HG02759 (cell line): ENCODE results near the gene GRID1.

Source experiments
- ATAC-seq: cut with Tn5 transposase; IDR thresholded peaks from one replicate; pipeline ENCODE4 v1.9.1; 2021; ENCODE audit warnings: mild to moderate bottlenecking, moderate library complexity; ENCODE audit not compliant: unreplicated experiment

Gene GRID1

DNA sequence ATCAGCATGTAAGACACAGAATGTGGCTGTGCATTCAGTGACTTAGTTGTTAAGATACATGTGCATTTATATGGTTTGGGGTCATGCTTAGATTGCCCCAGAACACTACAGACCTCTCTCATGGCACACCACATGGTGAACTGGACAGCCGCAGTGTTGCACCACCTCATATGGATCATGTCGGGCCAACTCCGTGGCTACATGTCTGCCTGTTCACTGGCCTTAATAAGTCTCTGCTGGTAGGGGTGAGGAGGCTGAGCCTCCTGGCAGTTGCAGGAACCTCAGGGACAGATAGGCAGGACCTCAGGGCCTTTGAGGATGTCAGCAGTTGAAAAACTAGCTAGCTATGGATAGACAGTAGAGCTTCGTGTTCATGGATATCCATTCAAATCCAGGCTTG is 751.0 kb downstream of the GRID1 start:
- no peak for ATAC-seq

DNA sequence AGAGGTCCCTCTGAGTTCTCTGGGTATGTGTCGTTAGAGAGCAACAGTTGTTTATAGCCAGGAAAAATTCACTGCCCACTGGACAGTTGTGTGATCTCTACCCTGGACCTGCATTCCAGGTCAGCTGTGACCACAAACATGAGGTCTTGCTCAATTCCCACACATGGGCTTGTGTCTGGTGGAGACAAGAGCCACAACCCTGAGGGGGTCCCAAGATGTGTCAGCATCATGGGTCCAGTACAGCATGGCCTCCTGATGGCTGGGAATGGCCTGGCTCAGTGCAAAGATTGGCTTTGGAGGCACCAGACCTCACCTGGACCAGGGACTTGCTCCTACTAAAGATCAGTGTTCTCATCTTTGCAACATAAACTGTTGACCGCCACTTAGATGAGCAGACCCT is 751.6 kb downstream of the GRID1 start:
- no peak for ATAC-seq

DNA sequence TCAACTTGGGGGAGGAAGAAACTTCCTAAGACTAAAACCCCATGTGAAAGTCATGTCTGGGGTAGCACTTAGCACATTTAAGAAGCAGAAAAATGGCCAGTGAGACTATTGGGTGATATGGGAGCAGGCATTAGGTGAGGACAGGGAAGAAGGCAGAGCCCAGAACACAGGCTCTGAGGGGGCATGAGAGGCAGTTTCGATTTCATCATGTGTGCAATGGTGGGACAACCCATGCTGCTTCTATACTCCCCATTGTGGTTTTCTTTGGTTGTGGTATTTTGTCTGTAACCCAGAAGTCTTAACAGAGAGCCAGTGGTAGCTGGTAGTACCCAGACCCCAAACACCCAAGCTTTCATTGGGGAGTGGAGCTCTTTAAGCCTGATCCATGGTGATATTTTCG is 752.0 kb downstream of the GRID1 start:
- ATAC-seq: no peak

DNA sequence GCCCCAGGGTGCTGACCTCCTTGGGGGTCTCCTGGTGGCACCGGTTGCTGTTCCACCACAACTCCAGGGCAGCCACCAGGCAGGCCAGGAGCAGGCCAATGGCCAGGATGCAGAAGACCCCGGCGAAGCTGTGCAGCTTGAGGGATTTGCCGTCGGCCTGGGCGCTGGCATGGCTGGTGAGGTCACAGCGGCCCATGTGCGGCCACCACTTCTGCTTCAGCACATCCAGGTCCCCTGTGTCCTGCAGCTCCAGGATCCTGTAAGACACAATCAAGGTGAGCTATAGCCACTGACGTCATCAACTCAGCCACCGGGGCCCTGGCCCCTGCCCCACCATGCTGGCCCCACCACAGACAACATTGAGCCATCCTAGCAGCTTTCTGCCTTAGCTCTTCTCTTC is 753.2 kb downstream of the GRID1 start:
- no peak for ATAC-seq

DNA sequence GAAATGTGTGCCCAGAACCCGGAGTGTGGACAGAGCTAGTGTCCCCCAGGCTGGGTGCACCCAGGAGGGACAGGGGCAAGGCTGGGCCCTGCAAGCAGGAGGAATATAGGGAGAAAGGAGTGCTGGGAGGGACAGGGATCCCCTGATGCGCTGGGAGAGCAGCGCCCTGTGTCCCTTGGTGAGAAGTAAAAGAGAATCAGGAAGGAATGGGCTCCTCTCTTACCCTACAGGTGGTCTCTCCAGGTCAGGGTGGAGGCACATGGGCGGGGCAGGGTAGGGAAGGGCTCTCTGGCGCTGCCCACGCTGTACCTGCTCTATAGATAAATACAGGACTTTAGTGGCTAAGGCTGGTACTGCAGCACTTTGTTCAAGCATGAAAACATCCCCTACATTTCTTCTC is 753.8 kb downstream of the GRID1 start:
- ATAC-seq: peak; percentile 57

DNA sequence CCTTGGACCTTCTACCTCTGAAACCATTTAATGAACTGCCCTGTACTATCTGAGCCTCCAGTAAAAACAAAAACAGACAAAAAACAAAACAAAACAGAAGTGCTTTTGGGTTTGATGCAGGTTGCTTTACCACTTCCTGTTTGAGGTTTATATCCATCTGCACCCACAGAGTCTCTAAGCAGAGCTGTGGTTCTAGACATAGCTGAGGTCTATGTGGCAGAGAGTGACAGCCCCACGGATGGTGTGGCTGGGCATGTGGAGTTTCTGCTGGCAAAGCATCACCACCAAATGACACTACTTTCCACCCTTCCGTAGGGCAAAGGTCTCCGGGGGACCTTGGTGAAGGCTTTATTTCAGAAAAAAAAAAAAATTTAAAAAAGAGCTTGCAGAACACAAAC is 754.2 kb downstream of the GRID1 start:
- peak; percentile 85 for ATAC-seq

DNA sequence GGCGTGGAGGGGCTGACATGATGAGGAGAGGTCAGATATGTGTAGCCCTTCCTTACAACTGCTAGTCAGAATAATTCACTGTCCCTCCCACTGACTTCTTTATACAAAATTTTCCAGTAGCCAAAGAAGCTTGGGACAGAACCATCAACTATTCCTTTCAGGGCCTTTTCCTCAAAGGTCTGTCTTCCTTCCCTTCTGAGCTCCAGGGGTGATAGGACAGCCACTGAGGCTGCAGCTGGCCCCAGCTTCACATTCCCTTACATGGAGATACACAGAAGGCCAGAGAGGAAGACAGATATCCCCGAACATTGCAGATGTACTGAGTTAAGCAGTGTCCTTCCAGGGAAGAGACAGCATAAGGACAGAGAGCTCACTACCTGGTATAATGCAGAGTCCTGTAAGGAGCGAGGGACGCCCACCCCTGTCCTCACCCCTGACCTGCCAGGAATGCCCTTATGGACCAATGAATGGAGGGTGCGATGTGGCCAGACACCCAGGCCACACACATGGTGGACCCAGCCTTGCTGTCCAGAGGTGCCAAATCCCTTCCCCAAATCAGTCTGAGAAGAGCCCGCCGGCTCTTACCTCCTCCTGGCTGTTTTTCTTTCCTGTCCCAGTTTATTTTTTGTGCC is 754.7 kb downstream of the GRID1 start:
- peak; percentile 8 for ATAC-seq

DNA sequence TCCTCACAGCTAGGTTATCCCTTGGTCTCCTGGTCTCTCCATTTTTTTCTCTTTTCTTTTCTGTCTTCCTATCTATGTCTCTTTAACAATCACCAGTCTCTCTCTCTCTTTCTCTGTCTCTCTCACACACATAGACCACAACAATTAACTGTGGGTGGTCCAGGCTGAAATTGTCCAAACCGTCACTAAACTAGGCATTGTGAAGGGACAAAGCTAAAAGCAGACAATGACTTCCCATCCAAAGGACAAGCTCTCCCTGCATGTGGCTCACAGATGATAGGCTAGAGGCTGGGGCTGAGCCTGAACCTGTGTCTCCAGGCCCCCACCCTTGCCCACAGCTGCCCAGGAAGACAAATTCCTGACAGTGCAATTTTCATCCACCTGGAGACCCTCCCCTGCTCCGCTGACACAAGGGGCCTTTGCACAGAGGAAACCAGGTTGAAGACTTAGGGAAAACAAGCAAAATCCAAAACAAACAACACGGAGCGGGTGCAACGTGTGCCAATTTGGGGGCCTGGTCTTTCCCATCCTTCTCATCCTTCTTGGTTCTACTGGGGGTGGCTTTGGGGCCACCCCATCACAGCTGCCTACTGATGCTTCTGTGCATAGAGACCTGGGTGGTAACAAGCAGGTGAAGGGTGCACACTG is 755.4 kb downstream of the GRID1 start:
- no peak for ATAC-seq

DNA sequence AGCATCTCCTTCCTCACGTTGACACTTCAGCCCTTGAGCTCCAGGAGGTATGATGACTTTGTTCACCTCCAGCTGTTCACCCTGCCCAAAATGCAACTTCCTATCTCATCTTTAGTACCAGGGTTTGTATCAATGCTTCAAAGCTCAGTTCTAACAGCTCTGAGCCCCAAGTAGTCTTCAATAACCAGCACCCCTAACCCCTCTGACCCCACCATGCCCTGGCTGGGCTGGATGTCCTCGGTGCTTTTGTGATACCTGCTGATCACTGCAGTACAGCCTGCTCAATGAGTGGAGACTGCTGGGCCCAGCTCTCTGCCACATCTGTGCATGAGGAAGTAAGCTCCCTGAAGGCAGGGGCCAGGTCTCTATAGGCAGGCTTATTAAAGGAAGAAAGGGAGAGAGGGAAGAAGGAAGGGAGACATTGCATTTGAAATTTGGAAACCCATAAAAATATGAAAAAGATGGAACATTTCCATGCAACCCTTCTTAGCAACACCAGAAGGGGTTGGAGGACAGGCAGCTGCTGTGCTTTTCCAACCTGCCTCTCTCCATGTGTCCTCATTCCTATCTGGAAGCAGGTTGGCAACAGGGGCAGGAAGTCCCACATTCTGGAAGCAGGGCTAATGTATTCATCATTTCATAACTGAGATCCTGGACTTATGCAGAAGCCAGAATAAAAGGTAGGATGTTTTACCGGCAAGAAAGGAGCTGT is 756.1 kb downstream of the GRID1 start:
- no peak for ATAC-seq

DNA sequence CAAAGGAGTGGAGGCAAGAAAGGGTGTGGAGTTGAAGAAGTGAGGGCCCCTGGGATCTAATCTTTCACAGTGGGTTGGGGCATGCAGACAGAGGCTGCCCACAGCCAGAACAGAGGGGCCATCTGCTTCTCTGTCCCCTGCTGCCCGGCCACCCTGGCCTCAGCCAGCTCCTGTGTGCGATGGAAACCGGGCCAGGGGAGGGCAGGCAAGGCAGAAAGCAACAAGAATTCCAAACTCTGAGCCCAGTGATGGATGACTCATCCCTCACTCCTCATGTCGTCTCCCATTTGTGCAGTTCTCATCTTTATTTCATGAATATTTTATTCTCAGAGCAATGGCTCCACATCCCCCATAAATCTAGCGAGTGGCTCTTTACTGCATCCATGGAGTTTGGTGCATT is 757.1 kb downstream of the GRID1 start:
- no peak for ATAC-seq

DNA sequence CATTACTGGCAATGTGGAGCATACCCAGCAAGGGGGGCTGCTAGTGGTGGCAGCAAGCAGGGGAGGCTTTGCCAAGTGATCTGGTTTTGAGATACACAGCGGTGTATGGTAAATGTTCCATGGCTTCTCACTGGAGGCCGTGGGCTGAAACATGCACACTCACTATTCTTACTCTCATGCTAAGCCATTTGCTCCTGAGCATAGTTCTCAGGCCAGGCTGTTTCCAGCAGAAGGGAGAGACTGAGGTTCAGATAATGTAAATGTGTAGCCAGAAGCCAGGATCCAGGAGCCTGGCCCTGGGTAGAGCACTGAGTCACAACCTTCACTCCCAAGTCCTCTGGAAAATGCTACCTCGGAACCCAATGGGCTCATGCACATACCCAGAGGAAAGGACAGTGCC is 757.9 kb downstream of the GRID1 start:
- no peak for ATAC-seq

DNA sequence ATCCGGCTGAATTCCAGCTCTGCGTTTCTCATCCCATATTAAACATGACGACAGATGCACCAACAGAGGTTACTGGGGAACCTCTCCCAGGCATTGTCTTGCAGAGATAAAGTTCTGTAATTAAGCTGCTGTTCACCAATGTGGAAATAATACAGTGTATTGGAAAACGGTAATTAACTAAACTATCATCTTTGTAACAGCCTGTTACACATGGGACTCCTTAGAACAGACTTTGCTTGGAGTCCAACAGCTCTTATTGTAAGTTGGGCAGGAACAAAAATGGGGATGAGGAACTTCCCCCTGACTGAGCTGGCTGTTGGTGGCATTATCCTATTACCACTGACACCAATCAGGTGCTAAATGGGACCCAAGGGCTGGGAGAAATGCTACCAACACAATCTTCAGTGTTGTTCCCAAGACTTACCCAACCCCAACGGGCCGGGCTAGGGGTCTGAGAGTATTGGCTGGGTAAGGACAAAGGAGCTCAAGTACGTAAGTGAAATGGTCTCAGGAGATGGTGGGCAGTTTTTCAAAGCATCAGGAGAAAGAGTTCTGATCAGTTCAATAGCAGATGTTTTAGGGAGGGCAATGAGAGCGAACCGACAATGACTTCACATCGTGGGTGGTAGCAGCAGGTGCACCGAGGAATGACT is 759.4 kb downstream of the GRID1 start:
- no peak for ATAC-seq

DNA sequence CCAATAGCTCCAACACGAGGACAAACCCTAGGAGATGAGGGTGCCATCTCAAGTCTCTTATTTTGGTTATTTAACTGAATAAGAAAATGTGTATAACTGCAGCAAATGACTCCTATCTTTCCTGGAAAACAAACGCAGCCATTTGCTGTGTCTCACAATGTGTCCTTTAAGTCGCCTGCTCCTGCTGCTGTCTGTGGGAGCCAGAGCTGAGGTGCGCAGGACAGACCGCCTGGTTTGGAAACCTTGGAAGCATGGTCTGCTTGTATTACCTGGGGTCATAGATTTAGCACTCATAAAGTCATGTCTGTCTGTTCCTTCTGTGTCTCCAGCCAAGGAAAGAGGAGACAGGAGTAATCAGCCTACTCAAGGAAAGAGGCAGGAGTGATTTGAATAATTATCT is 760.2 kb downstream of the GRID1 start:
- no peak for ATAC-seq

DNA sequence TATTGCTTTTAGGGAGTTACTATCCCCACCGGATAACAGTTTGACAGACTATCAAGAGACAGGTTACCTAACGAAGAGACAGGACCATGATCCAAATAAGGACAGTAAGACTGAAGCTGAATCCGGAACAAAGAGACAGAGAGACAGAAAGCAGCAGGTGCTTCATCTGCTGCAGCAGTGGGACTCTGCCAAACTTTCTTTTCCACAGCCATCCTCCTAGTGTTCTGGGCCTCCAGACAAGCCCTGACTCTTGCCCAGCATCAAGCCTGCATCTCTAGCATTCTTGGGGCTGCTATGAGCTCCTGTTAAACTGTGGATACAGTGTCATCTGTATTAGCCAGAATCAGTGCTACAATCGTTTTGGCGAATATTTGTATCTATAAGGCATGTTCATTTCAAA is 761.7 kb downstream of the GRID1 start:
- ATAC-seq: no peak

DNA sequence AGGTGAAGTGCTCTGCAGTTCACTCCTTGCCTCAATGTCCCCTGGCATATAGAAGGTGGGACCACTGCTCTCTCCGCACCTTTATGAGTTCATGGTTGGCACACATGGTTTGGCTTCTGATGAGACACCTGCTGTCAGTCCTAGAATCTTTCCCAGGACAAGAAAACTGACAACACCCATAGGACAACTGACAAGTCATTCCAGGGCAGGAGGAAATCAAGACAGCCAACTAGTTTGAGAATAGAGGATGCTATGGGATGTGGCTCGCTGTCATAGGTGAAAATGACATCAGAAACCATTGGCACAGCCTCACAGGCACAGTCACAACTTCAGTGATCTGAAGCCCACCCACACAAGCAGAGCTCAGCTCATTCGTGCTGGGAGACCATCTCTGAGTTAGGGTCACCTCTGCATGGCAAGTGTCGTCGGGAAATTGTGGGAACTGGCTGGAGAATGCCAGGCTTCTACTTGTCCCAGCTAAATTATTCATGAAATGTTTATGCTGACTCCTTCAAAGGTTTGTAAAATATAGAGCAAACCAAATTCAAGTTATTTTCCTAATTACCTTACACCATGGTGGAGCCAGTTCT is 762.4 kb downstream of the GRID1 start:
- no peak for ATAC-seq

DNA sequence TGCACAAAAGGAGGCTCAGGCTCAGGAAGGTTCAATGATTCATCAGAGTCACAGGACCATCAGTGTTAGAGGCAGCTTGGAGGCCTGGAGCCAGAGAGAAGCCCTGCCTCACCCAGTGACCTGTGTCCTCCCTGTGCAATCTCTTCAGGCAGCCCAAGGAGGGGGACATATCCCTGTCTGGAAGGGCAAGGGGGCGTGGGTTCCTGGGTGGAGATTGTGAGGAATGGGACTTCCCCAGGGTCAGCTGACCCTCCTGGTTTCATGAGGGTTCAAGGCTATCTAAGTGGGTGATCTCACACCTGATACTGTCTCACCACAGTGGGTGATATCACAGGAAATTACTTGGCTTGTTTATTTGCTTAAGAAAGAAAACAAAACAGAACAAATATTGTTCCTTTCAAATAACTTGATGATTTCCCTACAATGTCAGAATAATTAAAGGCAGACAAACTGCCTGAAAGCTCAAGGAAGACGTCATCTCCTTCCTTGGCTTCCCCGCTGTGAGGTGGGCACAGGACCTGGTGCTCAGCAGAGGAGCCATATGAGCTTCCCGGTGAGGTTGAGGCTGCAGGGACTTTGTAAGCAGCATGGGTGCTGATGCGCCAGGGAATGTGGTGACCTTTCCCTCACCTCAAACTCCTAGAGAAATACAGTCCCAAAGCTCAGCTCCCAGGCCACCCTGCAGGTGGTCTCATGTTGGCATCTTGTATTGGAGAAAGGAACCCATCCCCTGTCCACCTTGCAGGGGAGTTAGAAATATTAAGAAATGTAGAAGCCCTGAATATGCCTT is 763.2 kb downstream of the GRID1 start:
- ATAC-seq: no peak

DNA sequence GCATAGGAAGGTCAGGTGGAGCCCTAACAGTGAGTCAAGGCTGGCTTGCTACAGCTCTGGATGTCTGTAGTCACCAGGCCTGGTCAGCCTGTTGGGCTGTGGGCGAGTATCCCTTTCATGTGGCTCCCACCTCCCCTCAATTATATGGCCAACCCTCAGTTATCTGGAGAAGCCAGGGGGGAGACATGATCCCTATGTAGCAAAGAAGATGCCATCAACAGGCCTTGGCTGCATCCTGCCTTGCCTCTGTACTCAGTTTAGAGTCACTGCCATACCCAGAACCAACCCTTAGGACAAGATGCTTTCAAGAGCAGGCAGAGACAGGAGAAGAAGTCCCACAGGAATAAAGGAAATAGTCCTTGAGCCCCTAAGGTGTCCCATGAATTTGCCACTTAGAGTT is 763.9 kb downstream of the GRID1 start:
- ATAC-seq: no peak

DNA sequence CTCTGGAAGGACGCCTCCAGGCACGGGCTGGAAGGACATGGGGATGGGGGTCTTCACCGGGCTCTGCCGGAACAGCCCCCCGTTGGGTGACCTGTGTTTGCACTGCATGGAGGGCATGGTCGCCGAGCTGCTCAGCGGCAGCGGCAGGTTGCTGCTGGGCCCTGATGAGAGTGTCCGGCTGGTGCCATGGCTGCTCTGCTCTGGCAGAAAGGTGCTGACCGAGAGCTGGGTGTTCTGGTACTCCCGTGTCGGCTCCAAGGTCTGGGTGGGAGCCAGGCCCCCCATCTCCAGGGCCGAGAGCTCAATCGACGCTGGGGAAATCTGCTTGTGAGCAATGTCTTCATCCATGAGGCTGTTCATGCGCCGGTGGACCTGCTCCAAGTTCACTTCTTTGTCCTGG is 764.3 kb downstream of the GRID1 start:
- no peak for ATAC-seq

DNA sequence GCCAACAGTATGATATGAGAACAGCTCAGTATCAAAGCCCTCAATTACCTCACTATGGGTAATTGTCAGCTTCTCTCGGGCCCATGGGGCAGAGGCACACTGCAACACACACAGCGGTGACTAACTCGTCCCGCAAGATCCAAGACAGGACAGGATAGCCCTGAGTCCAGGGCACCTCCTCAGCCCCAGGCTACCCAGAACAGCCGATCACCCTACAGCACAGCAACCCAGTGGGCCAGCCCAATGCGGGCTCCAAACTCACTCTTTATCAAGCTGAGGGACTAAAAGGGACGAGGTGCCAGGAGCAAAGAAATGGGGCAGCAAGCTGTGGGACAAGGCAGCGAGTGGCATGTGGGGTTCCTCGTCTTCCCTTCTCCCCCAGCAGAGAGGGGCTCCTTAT is 765.1 kb downstream of the GRID1 start:
- no peak for ATAC-seq

DNA sequence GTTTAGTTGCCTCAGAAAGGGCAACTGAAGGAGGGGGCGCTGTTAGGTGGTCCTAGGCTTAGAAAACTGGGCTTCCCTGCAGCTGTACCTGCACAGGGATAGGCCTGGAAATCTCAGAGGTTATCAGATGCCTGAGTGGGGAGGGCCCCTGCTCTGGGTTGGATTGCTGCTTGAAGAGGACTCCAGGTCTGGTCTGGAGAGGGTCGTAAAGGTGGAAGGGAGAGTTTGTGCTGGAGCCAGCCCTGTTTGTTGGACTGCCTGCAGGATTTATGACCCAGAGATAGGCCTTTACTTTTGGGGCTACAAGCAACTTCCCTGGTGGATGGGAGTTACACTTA is 765.9 kb downstream of the GRID1 start:
- no peak for ATAC-seq
